Measurements from ENCODE around the gene PTEN. TPM values are rescaled to one million over a fixed set of nuclear protein-coding genes. Genes with fewer than 3 reads are reported as not detected.
A peak's percentile ranks its signal among the peaks of the same experiment; 100 is the strongest.

Gene PTEN
- total RNA-seq, 4 donors from 2014 or later: 78.6 to 184 (median 129) TPM

DNA sequence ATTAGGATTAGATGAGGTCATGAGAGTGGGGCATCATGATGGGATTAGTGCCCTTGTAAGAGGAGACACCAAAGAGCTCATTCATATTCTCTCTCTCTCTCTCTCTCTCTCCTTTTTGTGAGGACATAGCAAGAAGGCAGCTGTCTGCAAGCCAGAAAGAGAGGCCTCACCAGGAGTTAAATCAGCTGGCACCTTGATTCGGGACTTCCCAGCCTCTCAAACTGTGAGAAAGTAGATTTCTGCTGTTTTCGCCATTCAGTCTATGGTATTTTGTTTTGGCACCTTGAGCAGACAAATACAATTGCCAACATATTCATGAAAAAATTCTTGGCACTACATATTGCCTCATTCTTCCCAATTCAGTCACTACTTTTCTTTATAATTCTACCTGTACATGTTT lies 24.8 kb upstream of the PTEN start:
- Histone ChIP-seq H3K27me3 (no peaks in the 10 kb centered on the region), H3K4me1 (peaks cover 0 to 16% (median 6%) of the 10 kb centered on the region in 4 donors), H3K36me3 (no peaks in the 10 kb centered on the region), H3K9me3 (no peaks in the 10 kb centered on the region), H3K4me3 (no peak overlapping the region), H3K27ac (no peak overlapping the region)
- no peak for DNase-seq
- in situ Hi-C loops (cut with MboI; ENCODE audit: low pct_ligation_motif_present in 1 of 4, low pct_unique_long_range_greater_than_20kb in 1 of 4, low sequenced_read_pairs in 3 of 4): loop anchor here in 1 of 4 donors (25.0 kb wide), 1 partner anchor 699 kb away; no protein-coding TSS in a partner anchor
- WGBS, 2 donors (ENCODE audit: low coverage in 1 of 2): 90 to 97% methylated on average over 2 of the region's 2 CpGs
- TF ChIP-seq POLR2AphosphoS5 (IDR thresholded peaks at IDR 0.05) (no peak), POLR2A (IDR thresholded peaks at IDR 0.05) (no peak), EP300 (IDR thresholded peaks at IDR 0.05; ENCODE audit: low read depth) (no peak)
- TF ChIP-seq, protein P1, sequence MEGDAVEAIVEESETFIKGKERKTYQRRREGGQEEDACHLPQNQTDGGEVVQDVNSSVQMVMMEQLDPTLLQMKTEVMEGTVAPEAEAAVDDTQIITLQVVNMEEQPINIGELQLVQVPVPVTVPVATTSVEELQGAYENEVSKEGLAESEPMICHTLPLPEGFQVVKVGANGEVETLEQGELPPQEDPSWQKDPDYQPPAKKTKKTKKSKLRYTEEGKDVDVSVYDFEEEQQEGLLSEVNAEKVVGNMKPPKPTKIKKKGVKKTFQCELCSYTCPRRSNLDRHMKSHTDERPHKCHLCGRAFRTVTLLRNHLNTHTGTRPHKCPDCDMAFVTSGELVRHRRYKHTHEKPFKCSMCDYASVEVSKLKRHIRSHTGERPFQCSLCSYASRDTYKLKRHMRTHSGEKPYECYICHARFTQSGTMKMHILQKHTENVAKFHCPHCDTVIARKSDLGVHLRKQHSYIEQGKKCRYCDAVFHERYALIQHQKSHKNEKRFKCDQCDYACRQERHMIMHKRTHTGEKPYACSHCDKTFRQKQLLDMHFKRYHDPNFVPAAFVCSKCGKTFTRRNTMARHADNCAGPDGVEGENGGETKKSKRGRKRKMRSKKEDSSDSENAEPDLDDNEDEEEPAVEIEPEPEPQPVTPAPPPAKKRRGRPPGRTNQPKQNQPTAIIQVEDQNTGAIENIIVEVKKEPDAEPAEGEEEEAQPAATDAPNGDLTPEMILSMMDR (IDR thresholded peaks at IDR 0.05): no peak
- intact Hi-C loops (cut with DNase I; ENCODE audit: low total_unique reads): no loop called here

DNA sequence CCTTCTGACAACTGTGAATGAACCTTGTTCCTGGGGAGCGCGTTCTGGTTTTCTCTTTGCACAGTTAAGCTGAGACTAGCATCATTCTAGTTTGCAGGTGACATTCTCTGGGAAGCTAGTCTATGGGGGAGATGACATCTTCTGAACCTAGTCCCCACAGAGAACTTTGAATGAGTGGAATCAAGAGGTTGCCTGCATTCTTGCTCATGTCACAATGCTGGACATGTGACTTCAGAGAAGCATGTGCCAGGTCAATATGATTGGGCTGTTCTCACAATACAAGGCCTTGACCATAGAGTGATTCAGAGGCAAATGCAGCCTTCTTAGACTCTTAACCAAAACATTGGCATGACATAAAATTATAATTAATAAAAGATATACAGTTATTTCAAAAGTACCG lies 22.2 kb upstream of the PTEN start:
- no peak for DNase-seq
- intact Hi-C loops (cut with DNase I; ENCODE audit: low total_unique reads): no loop called here
- H3K27me3 ChIP-seq: no peaks in the 10 kb centered on the region
- no peaks in the 10 kb centered on the region for H3K36me3 ChIP-seq
- H3K4me1 ChIP-seq: peaks cover 0 to 16% (median 6%) of the 10 kb centered on the region in 4 donors
- no peaks in the 10 kb centered on the region for H3K9me3 ChIP-seq
- no peak overlapping the region for H3K4me3 ChIP-seq
- in situ Hi-C loops (cut with MboI; ENCODE audit: low pct_ligation_motif_present in 1 of 4, low pct_unique_long_range_greater_than_20kb in 1 of 4, low sequenced_read_pairs in 3 of 4): loop anchor here in 1 of 4 donors (25.0 kb wide), 1 partner anchor 696 kb away; no protein-coding TSS in a partner anchor
- WGBS, 2 donors (ENCODE audit: low coverage in 1 of 2): 78 to 92% methylated on average over 1 to 3 of the region's 3 CpGs
- TF ChIP-seq, protein P1 (IDR thresholded peaks at IDR 0.05): no peak
- TF ChIP-seq POLR2A (IDR thresholded peaks at IDR 0.05): no peak
- TF ChIP-seq EP300 (IDR thresholded peaks at IDR 0.05; ENCODE audit: low read depth): no peak
- TF ChIP-seq POLR2AphosphoS5 (IDR thresholded peaks at IDR 0.05): no peak
- no peak overlapping the region for H3K27ac ChIP-seq

DNA sequence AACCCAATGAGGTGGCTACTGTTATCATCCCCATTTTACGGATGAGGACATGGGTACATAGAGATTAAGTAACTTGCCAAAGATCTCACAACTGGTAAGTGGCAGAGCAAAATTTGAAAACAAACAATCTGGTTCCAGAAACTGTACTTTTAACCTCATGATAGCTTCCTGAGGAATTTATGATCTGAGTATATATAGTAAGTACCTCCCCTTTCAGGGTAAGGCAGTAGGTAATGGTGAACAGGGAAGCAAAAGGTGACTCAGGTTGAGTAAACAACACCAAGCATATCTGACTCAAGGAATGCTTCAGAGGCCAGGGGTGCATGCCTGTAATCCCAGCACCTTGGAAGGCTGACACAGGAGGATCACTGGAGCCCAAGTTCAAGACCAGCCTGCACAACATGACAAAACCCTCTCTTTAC lies 21.2 kb upstream of the PTEN start:
- Histone ChIP-seq H3K9me3 (no peaks in the 10 kb centered on the region), H3K4me1 (peaks cover 0 to 16% (median 6%) of the 10 kb centered on the region in 4 donors), H3K36me3 (no peaks in the 10 kb centered on the region), H3K27me3 (no peaks in the 10 kb centered on the region), H3K27ac (peak overlapping the region; percentile 56 to 67 (median 66)), H3K4me3 (no peak overlapping the region)
- TF ChIP-seq, protein P1 (IDR thresholded peaks at IDR 0.05): no peak
- TF ChIP-seq EP300 (IDR thresholded peaks at IDR 0.05; ENCODE audit: low read depth) (no peak), POLR2AphosphoS5 (IDR thresholded peaks at IDR 0.05) (peak in 2 of 3 donors; percentile 24 to 70)
- intact Hi-C loops (cut with DNase I; ENCODE audit: low total_unique reads): no loop called here
- DNase-seq: peak; percentile 72
- 67 to 74% methylated on average over 1 of the region's 1 CpG for WGBS, 2 donors (ENCODE audit: low coverage in 1 of 2)
- in situ Hi-C loops (cut with MboI; ENCODE audit: low pct_ligation_motif_present in 1 of 4, low pct_unique_long_range_greater_than_20kb in 1 of 4, low sequenced_read_pairs in 3 of 4): loop anchor here in 1 of 4 donors (25.0 kb wide), 1 partner anchor 695 kb away; no protein-coding TSS in a partner anchor

DNA sequence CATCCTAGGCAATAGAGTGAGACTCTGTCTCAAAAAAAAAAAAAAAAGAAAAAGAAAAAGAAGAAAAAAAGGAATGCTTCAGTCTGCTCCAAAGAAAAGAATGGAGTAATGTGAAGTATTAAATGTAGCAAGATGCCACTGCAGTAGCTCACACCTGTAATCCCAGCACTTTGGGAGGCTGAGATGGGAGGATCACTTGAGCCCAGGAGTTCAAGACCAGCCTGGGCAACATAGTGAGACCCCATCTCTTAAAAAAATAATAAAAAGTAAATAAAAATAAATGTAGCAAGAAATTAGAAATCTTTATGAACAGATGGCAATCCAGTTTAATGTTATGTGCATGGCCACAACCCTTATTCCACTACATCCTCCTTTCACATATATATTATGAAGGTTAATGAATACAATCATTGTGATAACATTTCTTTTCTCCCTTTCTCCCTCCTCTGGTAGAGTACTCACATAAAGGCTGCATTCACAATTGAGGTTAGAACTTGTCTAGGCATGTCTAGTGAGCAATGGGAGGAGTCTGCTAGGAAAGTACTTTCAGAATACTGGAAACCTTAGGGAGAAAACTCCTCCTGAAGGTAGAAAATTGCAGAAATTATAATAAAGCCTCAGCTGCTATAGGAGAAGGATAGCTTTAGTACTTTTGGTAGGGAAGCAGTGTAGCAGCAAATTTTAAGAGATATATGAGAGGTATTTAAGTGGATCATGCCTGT lies 20.5 kb upstream of the PTEN start:
- peak overlapping the region; percentile 56 to 67 (median 65) for H3K27ac ChIP-seq
- in situ Hi-C loops (cut with MboI; ENCODE audit: low pct_ligation_motif_present in 1 of 4, low pct_unique_long_range_greater_than_20kb in 1 of 4, low sequenced_read_pairs in 3 of 4): loop anchor here in 1 of 4 donors (25.0 kb wide), 1 partner anchor 694 kb away; no protein-coding TSS in a partner anchor
- intact Hi-C loops (cut with DNase I; ENCODE audit: low total_unique reads): no loop called here
- no peaks in the 10 kb centered on the region for H3K27me3 ChIP-seq
- no peaks in the 10 kb centered on the region for H3K36me3 ChIP-seq
- peaks cover 0 to 16% (median 6%) of the 10 kb centered on the region in 4 donors for H3K4me1 ChIP-seq
- no peak overlapping the region for H3K4me3 ChIP-seq
- no peak for DNase-seq
- H3K9me3 ChIP-seq: no peaks in the 10 kb centered on the region
- TF ChIP-seq, protein P1 (IDR thresholded peaks at IDR 0.05): no peak
- TF ChIP-seq POLR2A (IDR thresholded peaks at IDR 0.05) (no peak), POLR2AphosphoS5 (IDR thresholded peaks at IDR 0.05) (no peak), EP300 (IDR thresholded peaks at IDR 0.05; ENCODE audit: low read depth) (no peak)
